SK-N-SH (cell line): ENCODE results near the gene NRIP2. TPM values are rescaled to one million over a fixed set of nuclear protein-coding genes. Genes with fewer than 3 reads are reported as not detected.

Experiments used
- CTCF ChIA-PET: fragments of 300-600, 350-600 bp; formaldehyde crosslinking; extraction: SDS; loops from one replicate; lab custom pipeline; 2021; lab: Yijun Ruan, JAX
- POLR2A ChIA-PET: fragments of 350-600 bp; sonication (Branson Sonifier 250); formaldehyde crosslinking; extraction: SDS; loops from one replicate; lab custom pipeline; 2020; ENCODE audit warnings: antibody characterized with exemption, inconsistent platforms; lab: Yijun Ruan, JAX
- DNase-seq: peaks from one replicate; pipeline ENCODE4 v3.0.0; 2012
- H2AFZ ChIP-seq: fragments of 200-600 bp; sonication (generic); 2 replicates; pipeline ENCODE4 v1.8.1; 2016; ENCODE audit warnings: antibody characterized with exemption, mild to moderate bottlenecking, low read depth
- H3F3A ChIP-seq: fragments of 200-600 bp; sonication (generic); replicated peaks from 2 replicates; pipeline ENCODE3; 2016; ENCODE audit warnings: antibody characterized with exemption, mild to moderate bottlenecking; ENCODE audit not compliant: insufficient read depth
- H3K27ac ChIP-seq, 2 experiments: fragments of 200-500 bp in 1 of 2; fragments of 200-600 bp in 1 of 2; sonication (Bioruptor generic) in 1 of 2; sonication (generic), shearing (Covaris generic) in 1 of 2; 2 replicates each; pipeline versions ENCODE4 v1.5.1 to v1.6.1; 2014 to 2016; ENCODE audit warnings: low read depth in 2 of 2, inconsistent platforms in 1 of 2, low read length in 1 of 2, mild to moderate bottlenecking in 1 of 2, mixed read lengths in 1 of 2
- H3K27me3 ChIP-seq: fragments of 200-600 bp; sonication (generic), shearing (Covaris generic); 2 replicates; pipeline ENCODE4 v1.6.1; 2016; ENCODE audit warnings: mixed run types; ENCODE audit not compliant: insufficient read depth
- H3K36me3 ChIP-seq, 2 experiments: fragments of 200-500 bp in 1 of 2; fragments of 200-600 bp in 1 of 2; sonication (Bioruptor generic) in 1 of 2; sonication (generic) in 1 of 2; replicated peaks in 1 of 2; 2 replicates each; pipeline versions ENCODE3 to v1.5.1; 2014 to 2016; ENCODE audit warnings: low read length in 1 of 2, mild to moderate bottlenecking in 1 of 2; ENCODE audit not compliant: insufficient read depth in 2 of 2, control insufficient read depth in 1 of 2
- H3K4me1 ChIP-seq, 2 experiments: fragments of 200-500 bp in 1 of 2; fragments of 200-600 bp in 1 of 2; sonication (Bioruptor generic) in 1 of 2; sonication (generic), shearing (Covaris generic) in 1 of 2; 2 replicates each; pipeline versions ENCODE4 v1.5.1 to v1.6.1; 2014 to 2016; ENCODE audit warnings: low read depth in 1 of 2, low read length in 1 of 2, mixed run types in 1 of 2; ENCODE audit not compliant: insufficient read depth in 2 of 2, control insufficient read depth in 1 of 2
- H3K4me2 ChIP-seq: fragments of 200-600 bp; sonication (generic), shearing (Covaris generic); 2 replicates; pipeline ENCODE4 v1.6.1; 2017; ENCODE audit warnings: mixed run types
- H3K4me3 ChIP-seq, 2 experiments: fragments of 200-500 bp in 1 of 2; fragments of 200-600 bp in 1 of 2; sonication (Bioruptor generic) in 1 of 2; sonication (generic), shearing (Covaris generic) in 1 of 2; 2 replicates each; pipeline versions ENCODE4 v1.5.1 to v1.8.1; 2014 to 2016; ENCODE audit warnings: low read depth in 2 of 2, inconsistent platforms in 1 of 2, low read length in 1 of 2, mild to moderate bottlenecking in 1 of 2, mixed read lengths in 1 of 2, moderate library complexity in 1 of 2
- H3K79me2 ChIP-seq: fragments of 200-600 bp; sonication (generic); 2 replicates; pipeline ENCODE4 v1.8.1; 2017; ENCODE audit warnings: mild to moderate bottlenecking; ENCODE audit not compliant: insufficient read depth
- H3K9ac ChIP-seq: fragments of 200-600 bp; sonication (generic); 2 replicates; pipeline ENCODE4 v1.6.1; 2017; ENCODE audit warnings: mixed run types
- H3K9me2 ChIP-seq: fragments of 200-600 bp; sonication (generic); 2 replicates; pipeline ENCODE4 v1.6.1; 2017; ENCODE audit warnings: mixed run types
- H3K9me3 ChIP-seq: fragments of 200-600 bp; sonication (generic); 2 replicates; pipeline ENCODE4 v1.6.1; 2017; ENCODE audit warnings: mixed run types, mild to moderate bottlenecking, moderate library complexity
- H4K20me1 ChIP-seq: fragments of 200-600 bp; sonication (generic); 2 replicates; pipeline ENCODE4 v1.6.1; 2017; ENCODE audit warnings: mild to moderate bottlenecking, mixed run types; ENCODE audit not compliant: insufficient read depth
- CHD2 ChIP-seq: fragments of 150-350 bp; IDR thresholded peaks from 2 replicates; pipeline ENCODE4 v1.6.1; 2018; ENCODE audit warnings: low read length; ENCODE audit not compliant: partially characterized antibody
- ELF1 ChIP-seq: IDR thresholded peaks from 2 replicates; pipeline ENCODE4 v1.4.0; 2012
- EP300 ChIP-seq, 2 experiments: IDR thresholded peaks; 2 replicates each; pipeline versions ENCODE4 v1.4.0 to v1.6.1; 2012; ENCODE audit warnings: borderline replicate concordance in 1 of 2, low read depth in 1 of 2, low read length in 1 of 2
- EZH2phosphoT487 ChIP-seq: fragments of 200-600 bp; sonication (generic); IDR thresholded peaks from 2 replicates; pipeline ENCODE4 v1.6.1; 2017; ENCODE audit warnings: low read depth, mixed run types, mild to moderate bottlenecking, antibody characterized with exemption, moderate library complexity, borderline replicate concordance
- FOXJ3 ChIP-seq: sonication (generic); formaldehyde crosslinking; IDR thresholded peaks from 2 replicates; pipeline ENCODE4 v1.5.1; 2020; ENCODE audit warnings: mild to moderate bottlenecking, missing genetic modification reagents
- FOXM1 ChIP-seq: IDR thresholded peaks from 2 replicates; pipeline ENCODE4 v1.4.0; 2012; ENCODE audit warnings: low read depth, mild to moderate bottlenecking
- JUND ChIP-seq: IDR thresholded peaks from 2 replicates; pipeline ENCODE4 v1.4.0; 2012
- MXI1 ChIP-seq: IDR thresholded peaks from 2 replicates; pipeline ENCODE4 v1.6.1; 2012; ENCODE audit warnings: mild to moderate bottlenecking, low read depth, low read length, improper control_type of control experiment
- NFIC ChIP-seq: IDR thresholded peaks from 2 replicates; pipeline ENCODE4 v1.4.0; 2012; ENCODE audit warnings: borderline replicate concordance
- NRF1 ChIP-seq: IDR thresholded peaks from 2 replicates; pipeline ENCODE4 v1.6.1; 2012; ENCODE audit warnings: low read depth, mild to moderate bottlenecking, low read length
- RAD21 ChIP-seq: IDR thresholded peaks from 2 replicates; pipeline ENCODE4 v1.6.1; 2012; ENCODE audit warnings: mild to moderate bottlenecking, low read length
- RFX5 ChIP-seq: IDR thresholded peaks from 2 replicates; pipeline ENCODE4 v1.6.1; 2012; ENCODE audit warnings: mild to moderate bottlenecking, improper control_type of control experiment, low read length
- TCF12 ChIP-seq: IDR thresholded peaks from 2 replicates; pipeline ENCODE4 v1.4.0; 2012
- TEAD4 ChIP-seq: IDR thresholded peaks from 2 replicates; pipeline ENCODE4 v1.4.0; 2012; ENCODE audit warnings: mild to moderate bottlenecking, borderline replicate concordance; ENCODE audit not compliant: insufficient read depth
- WGBS: methylation state at CpG from one replicate; pipeline ENCODE4 v1.1.6; 2017; ENCODE audit warnings: low lambda C conversion rate; 5-methylcytosine and 5-hydroxymethylcytosine counted together
- polyA plus RNA-seq, 3 experiments: library from polyadenylated mRNA; depleted of rRNA; stranded (reverse); fragments of >200 nt; gene quantifications; 2 replicates each; pipeline ENCODE4 v1.2.3, GENCODE V29; 2012
- TF ChIP-seq, protein P1 (sequence below): IDR thresholded peaks from 2 replicates; pipeline ENCODE4 v1.4.0; 2012; ENCODE audit warnings: low read depth, borderline replicate concordance
- TF ChIP-seq, protein P2 (sequence below): fragments of 150-350 bp; IDR thresholded peaks from 2 replicates; pipeline ENCODE4 v1.6.1; 2016; ENCODE audit warnings: mild to moderate bottlenecking, low read depth, low read length
- TF ChIP-seq, protein P3 (sequence below): IDR thresholded peaks from 2 replicates; pipeline ENCODE4 v1.4.0; 2012; ENCODE audit warnings: low read depth, borderline replicate concordance
- TF ChIP-seq, protein P4 (sequence below): IDR thresholded peaks from 2 replicates; pipeline ENCODE4 v1.6.1; 2012; ENCODE audit warnings: mild to moderate bottlenecking, low read depth, low read length, moderate library complexity
- TF ChIP-seq, protein P5 (sequence below): fragments of 150-350 bp; IDR thresholded peaks from 2 replicates; pipeline ENCODE4 v1.6.1; 2017; ENCODE audit warnings: antibody characterized with exemption, low read length, low read depth, borderline replicate concordance
- TF ChIP-seq, protein P6 (sequence below): fragments of 200-600 bp; sonication (generic); IDR thresholded peaks from 2 replicates; pipeline ENCODE4 v1.6.1; 2017; ENCODE audit warnings: antibody characterized with exemption, mild to moderate bottlenecking, moderate library complexity

NRIP2 gene
- polyA plus RNA-seq, 1 of the 3 experiments (the other 2 are of a cell fraction), result not detected

DNA sequence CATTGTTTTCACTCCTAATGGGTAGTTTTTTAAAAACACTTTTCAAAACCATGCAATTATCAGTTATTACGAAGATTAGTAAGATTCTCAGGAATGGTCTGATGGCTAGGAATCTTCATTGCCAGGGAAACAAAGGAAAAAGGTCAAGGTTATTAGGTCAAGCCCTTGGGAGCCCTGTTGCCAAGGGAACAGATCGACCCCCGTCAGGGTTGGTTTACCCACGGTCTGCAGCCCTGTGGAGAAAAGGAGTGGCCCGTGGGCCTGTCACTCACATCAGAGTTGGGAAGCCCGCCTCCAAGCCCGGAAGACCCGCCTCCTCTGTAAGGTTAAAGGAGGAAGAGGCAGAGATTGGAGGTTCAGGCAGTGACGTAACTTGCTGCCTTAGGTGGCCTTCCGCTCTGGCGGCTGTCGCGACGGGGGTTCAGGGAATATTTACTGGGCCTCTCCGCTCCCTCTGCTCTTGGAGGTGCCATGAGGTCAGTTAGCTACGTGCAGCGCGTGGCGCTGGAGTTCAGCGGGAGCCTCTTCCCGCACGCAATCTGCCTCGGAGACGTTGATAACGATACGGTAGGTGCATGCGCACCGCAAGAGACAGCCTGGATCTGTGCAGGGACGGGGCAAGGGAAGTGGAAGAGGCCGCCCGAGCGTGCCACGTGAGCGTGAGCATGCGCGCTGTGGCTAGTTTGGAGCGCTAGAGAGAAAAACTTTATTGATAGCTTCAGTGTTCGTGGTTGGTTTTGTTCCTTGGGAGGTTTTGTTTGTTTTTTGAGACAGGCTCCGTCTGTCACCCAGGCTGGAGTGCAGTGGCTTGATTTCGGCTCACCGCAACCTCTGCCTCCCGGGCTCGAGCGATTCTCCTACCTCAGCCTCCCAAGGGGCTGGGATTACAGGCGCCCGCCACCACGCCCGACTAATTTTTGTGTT lies 22.3 kb downstream of the NRIP2 start, which contains the start of gene ITFG2:
Gene ITFG2 (plus strand): TSS at position 379 of the 924 bp plus-strand sequence. CDS start 93 bp downstream, at position 472.
- H3K9me3 ChIP-seq, result no peaks in the 10 kb centered on the region
- H3K27ac ChIP-seq, result peak within 1 kb of the TSS; percentile 87 to 96
- H3K4me3 ChIP-seq, result peak within 1 kb of the TSS; percentile 68 to 81
- H3K9ac ChIP-seq, result peak within 1 kb of the TSS; percentile 82
- peaks cover 34% of the 10 kb centered on the region for H3K79me2 ChIP-seq
- CTCF ChIA-PET, result interaction anchor here (0.6 to 3.1 kb wide), 11 partner anchors 16 to 257 kb away, joined by 3 to 14 read pairs (median 4); partner anchors contain the start of gene NRIP2
- H3F3A ChIP-seq, result no peaks in the 10 kb centered on the region
- peak within 1 kb of the TSS; percentile 87 for H2AFZ ChIP-seq
- no peaks in the 10 kb centered on the region for H3K9me2 ChIP-seq
- WGBS, result under 1% methylated on average over 33 of the region's 48 CpGs
- peaks cover 0 to 3% of the 10 kb centered on the region in 2 experiments; a peak in 1 of 4 replicates for H3K4me1 ChIP-seq
- H3K4me2 ChIP-seq, result peak within 1 kb of the TSS; percentile 77
- no peaks in the 10 kb centered on the region for H3K27me3 ChIP-seq
- peak; percentile 93 for DNase-seq
- H4K20me1 ChIP-seq, result no peaks in the 10 kb centered on the region
- POLR2A ChIA-PET, result interaction anchor here (0.6 to 1.6 kb wide), 2 partner anchors 17 to 22 kb away, joined by 3 to 4 read pairs; partner anchors contain the start of gene NRIP2
- peaks cover 3 to 5% of the 10 kb centered on the region in 2 experiments for H3K36me3 ChIP-seq
- TF ChIP-seq, protein P1, sequence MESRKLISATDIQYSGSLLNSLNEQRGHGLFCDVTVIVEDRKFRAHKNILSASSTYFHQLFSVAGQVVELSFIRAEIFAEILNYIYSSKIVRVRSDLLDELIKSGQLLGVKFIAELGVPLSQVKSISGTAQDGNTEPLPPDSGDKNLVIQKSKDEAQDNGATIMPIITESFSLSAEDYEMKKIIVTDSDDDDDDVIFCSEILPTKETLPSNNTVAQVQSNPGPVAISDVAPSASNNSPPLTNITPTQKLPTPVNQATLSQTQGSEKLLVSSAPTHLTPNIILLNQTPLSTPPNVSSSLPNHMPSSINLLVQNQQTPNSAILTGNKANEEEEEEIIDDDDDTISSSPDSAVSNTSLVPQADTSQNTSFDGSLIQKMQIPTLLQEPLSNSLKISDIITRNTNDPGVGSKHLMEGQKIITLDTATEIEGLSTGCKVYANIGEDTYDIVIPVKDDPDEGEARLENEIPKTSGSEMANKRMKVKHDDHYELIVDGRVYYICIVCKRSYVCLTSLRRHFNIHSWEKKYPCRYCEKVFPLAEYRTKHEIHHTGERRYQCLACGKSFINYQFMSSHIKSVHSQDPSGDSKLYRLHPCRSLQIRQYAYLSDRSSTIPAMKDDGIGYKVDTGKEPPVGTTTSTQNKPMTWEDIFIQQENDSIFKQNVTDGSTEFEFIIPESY, result no peak
- TF ChIP-seq RAD21, result no peak
- TF ChIP-seq FOXM1, result no peak
- TF ChIP-seq FOXJ3 (CRISPR knock-in tag), result no peak
- TF ChIP-seq EP300 (IDR thresholded peaks at IDR 0.05; ENCODE audit: borderline replicate concordance in 1 of 2, low read depth in 1 of 2, low read length in 1 of 2), result peak in 1 of 2 experiments; percentile 26; a peak in 2 of 4 replicates
- TF ChIP-seq JUND, result no peak
- TF ChIP-seq NRF1, result peak; percentile 93
- TF ChIP-seq EZH2phosphoT487, result no peak
- peak; percentile 76 for TF ChIP-seq CHD2
- 0 out of 2 replicates have a peak, but pooled peaks have one; percentile 23 for TF ChIP-seq TCF12
- TF ChIP-seq, protein P2, sequence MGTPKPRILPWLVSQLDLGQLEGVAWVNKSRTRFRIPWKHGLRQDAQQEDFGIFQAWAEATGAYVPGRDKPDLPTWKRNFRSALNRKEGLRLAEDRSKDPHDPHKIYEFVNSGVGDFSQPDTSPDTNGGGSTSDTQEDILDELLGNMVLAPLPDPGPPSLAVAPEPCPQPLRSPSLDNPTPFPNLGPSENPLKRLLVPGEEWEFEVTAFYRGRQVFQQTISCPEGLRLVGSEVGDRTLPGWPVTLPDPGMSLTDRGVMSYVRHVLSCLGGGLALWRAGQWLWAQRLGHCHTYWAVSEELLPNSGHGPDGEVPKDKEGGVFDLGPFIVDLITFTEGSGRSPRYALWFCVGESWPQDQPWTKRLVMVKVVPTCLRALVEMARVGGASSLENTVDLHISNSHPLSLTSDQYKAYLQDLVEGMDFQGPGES, result no peak; the same call in 1 of the 2 replicates
- TF ChIP-seq NFIC, result no peak
- no peak for TF ChIP-seq RFX5
- TF ChIP-seq, protein P3, sequence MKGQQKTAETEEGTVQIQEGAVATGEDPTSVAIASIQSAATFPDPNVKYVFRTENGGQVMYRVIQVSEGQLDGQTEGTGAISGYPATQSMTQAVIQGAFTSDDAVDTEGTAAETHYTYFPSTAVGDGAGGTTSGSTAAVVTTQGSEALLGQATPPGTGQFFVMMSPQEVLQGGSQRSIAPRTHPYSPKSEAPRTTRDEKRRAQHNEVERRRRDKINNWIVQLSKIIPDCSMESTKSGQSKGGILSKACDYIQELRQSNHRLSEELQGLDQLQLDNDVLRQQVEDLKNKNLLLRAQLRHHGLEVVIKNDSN, result peak; percentile 90
- TF ChIP-seq TEAD4, result no peak
- TF ChIP-seq, protein P4, sequence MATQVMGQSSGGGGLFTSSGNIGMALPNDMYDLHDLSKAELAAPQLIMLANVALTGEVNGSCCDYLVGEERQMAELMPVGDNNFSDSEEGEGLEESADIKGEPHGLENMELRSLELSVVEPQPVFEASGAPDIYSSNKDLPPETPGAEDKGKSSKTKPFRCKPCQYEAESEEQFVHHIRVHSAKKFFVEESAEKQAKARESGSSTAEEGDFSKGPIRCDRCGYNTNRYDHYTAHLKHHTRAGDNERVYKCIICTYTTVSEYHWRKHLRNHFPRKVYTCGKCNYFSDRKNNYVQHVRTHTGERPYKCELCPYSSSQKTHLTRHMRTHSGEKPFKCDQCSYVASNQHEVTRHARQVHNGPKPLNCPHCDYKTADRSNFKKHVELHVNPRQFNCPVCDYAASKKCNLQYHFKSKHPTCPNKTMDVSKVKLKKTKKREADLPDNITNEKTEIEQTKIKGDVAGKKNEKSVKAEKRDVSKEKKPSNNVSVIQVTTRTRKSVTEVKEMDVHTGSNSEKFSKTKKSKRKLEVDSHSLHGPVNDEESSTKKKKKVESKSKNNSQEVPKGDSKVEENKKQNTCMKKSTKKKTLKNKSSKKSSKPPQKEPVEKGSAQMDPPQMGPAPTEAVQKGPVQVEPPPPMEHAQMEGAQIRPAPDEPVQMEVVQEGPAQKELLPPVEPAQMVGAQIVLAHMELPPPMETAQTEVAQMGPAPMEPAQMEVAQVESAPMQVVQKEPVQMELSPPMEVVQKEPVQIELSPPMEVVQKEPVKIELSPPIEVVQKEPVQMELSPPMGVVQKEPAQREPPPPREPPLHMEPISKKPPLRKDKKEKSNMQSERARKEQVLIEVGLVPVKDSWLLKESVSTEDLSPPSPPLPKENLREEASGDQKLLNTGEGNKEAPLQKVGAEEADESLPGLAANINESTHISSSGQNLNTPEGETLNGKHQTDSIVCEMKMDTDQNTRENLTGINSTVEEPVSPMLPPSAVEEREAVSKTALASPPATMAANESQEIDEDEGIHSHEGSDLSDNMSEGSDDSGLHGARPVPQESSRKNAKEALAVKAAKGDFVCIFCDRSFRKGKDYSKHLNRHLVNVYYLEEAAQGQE, result 0 out of 2 replicates have a peak, but pooled peaks have one; percentile 14
- peak; percentile 68 for TF ChIP-seq ELF1
- TF ChIP-seq, protein P5, sequence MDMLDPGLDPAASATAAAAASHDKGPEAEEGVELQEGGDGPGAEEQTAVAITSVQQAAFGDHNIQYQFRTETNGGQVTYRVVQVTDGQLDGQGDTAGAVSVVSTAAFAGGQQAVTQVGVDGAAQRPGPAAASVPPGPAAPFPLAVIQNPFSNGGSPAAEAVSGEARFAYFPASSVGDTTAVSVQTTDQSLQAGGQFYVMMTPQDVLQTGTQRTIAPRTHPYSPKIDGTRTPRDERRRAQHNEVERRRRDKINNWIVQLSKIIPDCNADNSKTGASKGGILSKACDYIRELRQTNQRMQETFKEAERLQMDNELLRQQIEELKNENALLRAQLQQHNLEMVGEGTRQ, result peak; percentile 53; the same call in 1 of the 2 replicates
- TF ChIP-seq MXI1, result peak; percentile 97
- TF ChIP-seq, protein P6, sequence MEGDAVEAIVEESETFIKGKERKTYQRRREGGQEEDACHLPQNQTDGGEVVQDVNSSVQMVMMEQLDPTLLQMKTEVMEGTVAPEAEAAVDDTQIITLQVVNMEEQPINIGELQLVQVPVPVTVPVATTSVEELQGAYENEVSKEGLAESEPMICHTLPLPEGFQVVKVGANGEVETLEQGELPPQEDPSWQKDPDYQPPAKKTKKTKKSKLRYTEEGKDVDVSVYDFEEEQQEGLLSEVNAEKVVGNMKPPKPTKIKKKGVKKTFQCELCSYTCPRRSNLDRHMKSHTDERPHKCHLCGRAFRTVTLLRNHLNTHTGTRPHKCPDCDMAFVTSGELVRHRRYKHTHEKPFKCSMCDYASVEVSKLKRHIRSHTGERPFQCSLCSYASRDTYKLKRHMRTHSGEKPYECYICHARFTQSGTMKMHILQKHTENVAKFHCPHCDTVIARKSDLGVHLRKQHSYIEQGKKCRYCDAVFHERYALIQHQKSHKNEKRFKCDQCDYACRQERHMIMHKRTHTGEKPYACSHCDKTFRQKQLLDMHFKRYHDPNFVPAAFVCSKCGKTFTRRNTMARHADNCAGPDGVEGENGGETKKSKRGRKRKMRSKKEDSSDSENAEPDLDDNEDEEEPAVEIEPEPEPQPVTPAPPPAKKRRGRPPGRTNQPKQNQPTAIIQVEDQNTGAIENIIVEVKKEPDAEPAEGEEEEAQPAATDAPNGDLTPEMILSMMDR, result no peak
